ENCODE results near the gene PCDH8.

DNA sequence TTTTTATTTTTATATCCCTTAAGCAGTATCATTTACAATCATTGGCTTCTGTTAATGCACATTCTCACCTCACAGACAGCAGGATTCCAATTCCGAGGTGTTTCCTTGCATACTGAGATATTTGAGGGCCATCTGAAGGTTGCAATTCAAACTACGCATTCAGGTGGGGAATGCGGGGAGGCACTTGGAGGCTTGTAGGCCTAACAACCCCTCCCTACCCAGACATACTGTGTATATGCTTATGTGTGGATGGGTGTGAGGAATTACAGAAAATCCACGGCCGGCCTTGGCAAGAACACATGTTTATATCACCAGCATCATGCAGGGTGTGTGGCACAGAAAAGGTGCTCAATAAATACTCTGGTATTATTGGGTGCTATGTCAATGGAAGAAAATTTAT is 43.3 kb upstream of the PCDH8 start:
- TF ChIP-seq POLR2A (IDR thresholded peaks at IDR 0.05): no peak
- TF ChIP-seq, protein P1, sequence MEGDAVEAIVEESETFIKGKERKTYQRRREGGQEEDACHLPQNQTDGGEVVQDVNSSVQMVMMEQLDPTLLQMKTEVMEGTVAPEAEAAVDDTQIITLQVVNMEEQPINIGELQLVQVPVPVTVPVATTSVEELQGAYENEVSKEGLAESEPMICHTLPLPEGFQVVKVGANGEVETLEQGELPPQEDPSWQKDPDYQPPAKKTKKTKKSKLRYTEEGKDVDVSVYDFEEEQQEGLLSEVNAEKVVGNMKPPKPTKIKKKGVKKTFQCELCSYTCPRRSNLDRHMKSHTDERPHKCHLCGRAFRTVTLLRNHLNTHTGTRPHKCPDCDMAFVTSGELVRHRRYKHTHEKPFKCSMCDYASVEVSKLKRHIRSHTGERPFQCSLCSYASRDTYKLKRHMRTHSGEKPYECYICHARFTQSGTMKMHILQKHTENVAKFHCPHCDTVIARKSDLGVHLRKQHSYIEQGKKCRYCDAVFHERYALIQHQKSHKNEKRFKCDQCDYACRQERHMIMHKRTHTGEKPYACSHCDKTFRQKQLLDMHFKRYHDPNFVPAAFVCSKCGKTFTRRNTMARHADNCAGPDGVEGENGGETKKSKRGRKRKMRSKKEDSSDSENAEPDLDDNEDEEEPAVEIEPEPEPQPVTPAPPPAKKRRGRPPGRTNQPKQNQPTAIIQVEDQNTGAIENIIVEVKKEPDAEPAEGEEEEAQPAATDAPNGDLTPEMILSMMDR (IDR thresholded peaks at IDR 0.05): no peak
